ENCODE measurements around the gene ABCB8. TPM values are rescaled to one million over a fixed set of nuclear protein-coding genes. Genes with fewer than 3 reads are reported as not detected.
A peak's percentile ranks its signal among the peaks of the same experiment; 100 is the strongest.

ABCB8 gene
- total RNA-seq, 4 donors from 2014 or later: 25.5 to 39.4 (median 31.6) TPM

- TF ChIP-seq CTCF (IDR thresholded peaks at IDR 0.05): no peak
- peak; percentile 53 for ATAC-seq (ENCODE audit: low FRiP score)
- no peak for DNase-seq (ENCODE audit: low spot score)
Observed at GRCh38 chr7:151085691-151086620, 57.7 kb downstream of the ABCB8 start, which contains the start of gene AGAP3. Gene AGAP3, plus strand, starts transcription at chr7:151086475. Its CDS starts 267 bp downstream, at chr7:151086742.

GRCh38 chr7:151086802-151087244 is 58.6 kb downstream of the ABCB8 start:
- ATAC-seq (ENCODE audit: low FRiP score): no peak
- no peak for TF ChIP-seq CTCF (IDR thresholded peaks at IDR 0.05)
- no peak for DNase-seq (ENCODE audit: low spot score)

- ATAC-seq (ENCODE audit: low FRiP score) (peak; percentile 29), DNase-seq (ENCODE audit: low spot score) (no peak)
- no peak for TF ChIP-seq CTCF (IDR thresholded peaks at IDR 0.05)
Observed at GRCh38 chr7:151087245-151088018, 59.2 kb downstream of the ABCB8 start.

GRCh38 chr7:151088019-151088855 is 60.0 kb downstream of the ABCB8 start:
- DNase-seq (ENCODE audit: low spot score): no peak
- TF ChIP-seq CTCF (IDR thresholded peaks at IDR 0.05): no peak
- no peak for ATAC-seq (ENCODE audit: low FRiP score)

- peak; percentile 53 for DNase-seq (ENCODE audit: low spot score)
Observed at GRCh38 chr7:151088856-151089699, 60.8 kb downstream of the ABCB8 start.

More at GRCh38 chr7:151088856-151089699, 60.8 kb downstream of the ABCB8 start:
- ATAC-seq (ENCODE audit: low FRiP score): peak; percentile 31
- TF ChIP-seq CTCF (IDR thresholded peaks at IDR 0.05): no peak
